CD14-positive monocyte (primary cell): ENCODE measurements around the gene CHP2. TPM values are rescaled to one million over a fixed set of nuclear protein-coding genes. Genes with fewer than 3 reads are reported as not detected.

Experiments
- DNase-seq, 3 donors: peaks; one replicate each; pipeline ENCODE4 v3.0.0-alpha.2; 2011 to 2022
- H2AFZ ChIP-seq: 2 replicates; pipeline ENCODE4 v1.6.0; 2012; ENCODE audit warnings: mild to moderate bottlenecking, low read depth, low read length, inconsistent platforms; ENCODE audit not compliant: insufficient read depth, poor library complexity, severe bottlenecking
- H3K27ac ChIP-seq, 2 donors: 1 replicate in 1 of 2; 2 replicates in 1 of 2; pipeline ENCODE4 v1.5.1; 2012 to 2013; ENCODE audit warnings: low read length in 2 of 2, control low read depth in 1 of 2, inconsistent platforms in 1 of 2, low read depth in 1 of 2, mild to moderate bottlenecking in 1 of 2
- H3K27me3 ChIP-seq, 2 donors: one replicate each; pipeline versions ENCODE4 v1.6.0 to v1.6.1; 2011 to 2013; ENCODE audit warnings: low read length in 2 of 2; ENCODE audit not compliant: control insufficient read depth in 2 of 2, insufficient read depth in 2 of 2
- H3K36me3 ChIP-seq, 2 donors: replicated peaks in 1 of 2; 1 replicate in 1 of 2; 2 replicates in 1 of 2; pipeline versions ENCODE4 v1.5.1 to v1.6.1; 2012 to 2013; ENCODE audit warnings: low read length in 2 of 2, control low read depth in 1 of 2, inconsistent platforms in 1 of 2, mild to moderate bottlenecking in 1 of 2; ENCODE audit not compliant: insufficient read depth in 2 of 2, control insufficient read depth in 1 of 2
- H3K4me1 ChIP-seq, 2 donors: 1 replicate in 1 of 2; 2 replicates in 1 of 2; pipeline versions ENCODE4 v1.5.1 to v1.6.1; 2012 to 2013; ENCODE audit warnings: low read length in 2 of 2, control low read depth in 1 of 2, inconsistent platforms in 1 of 2, mild to moderate bottlenecking in 1 of 2, moderate library complexity in 1 of 2; ENCODE audit not compliant: insufficient read depth in 2 of 2, control insufficient read depth in 1 of 2
- H3K4me2 ChIP-seq: replicated peaks from 2 replicates; pipeline ENCODE3; 2012; ENCODE audit warnings: low read length, moderate library complexity, mild to moderate bottlenecking; ENCODE audit not compliant: poor library complexity, severe bottlenecking; ENCODE audit errors: extremely low read depth
- H3K4me3 ChIP-seq, 3 experiments: fragments of 200-600 bp in 1 of 3; sonication (generic) in 1 of 3; replicated peaks in 1 of 3; 1 replicate in 2 of 3; 2 replicates in 1 of 3; pipeline ENCODE4 v1.5.1; 2011 to 2013; ENCODE audit warnings: low read length in 3 of 3, mild to moderate bottlenecking in 3 of 3, control low read depth in 2 of 3, low read depth in 2 of 3, inconsistent platforms in 1 of 3, moderate library complexity in 1 of 3
- H3K79me2 ChIP-seq: 2 replicates; pipeline ENCODE4 v1.6.0; 2012; ENCODE audit warnings: mild to moderate bottlenecking, control low read depth, inconsistent platforms, low read length, moderate library complexity; ENCODE audit not compliant: insufficient read depth
- H3K9ac ChIP-seq: 2 replicates; pipeline ENCODE4 v1.6.0; 2017; ENCODE audit warnings: low read length, mild to moderate bottlenecking; ENCODE audit not compliant: insufficient read depth, poor library complexity, severe bottlenecking
- H3K9me3 ChIP-seq, 2 donors: replicated peaks in 1 of 2; 1 replicate in 1 of 2; 2 replicates in 1 of 2; pipeline versions ENCODE4 v1.5.1 to v1.6.1; 2012 to 2013; ENCODE audit warnings: low read length in 2 of 2, control low read depth in 1 of 2; ENCODE audit not compliant: control insufficient read depth in 1 of 2, insufficient read depth in 1 of 2
- H4K20me1 ChIP-seq: 2 replicates; pipeline ENCODE4 v1.6.0; 2012; ENCODE audit warnings: mild to moderate bottlenecking, low read length, control low read depth, moderate library complexity; ENCODE audit not compliant: insufficient read depth
- H3K27ac Mint-ChIP-seq, 7 donors: one replicate each; pipeline ENCODE4 v1.8.0; 2020; ENCODE audit warnings: mild to moderate bottlenecking in 7 of 7, mixed read lengths in 7 of 7, moderate library complexity in 6 of 7, inconsistent platforms in 2 of 7
- H3K27me3 Mint-ChIP-seq, 3 donors: one replicate each; pipeline ENCODE4 v1.8.0; 2021 to 2022; ENCODE audit warnings: low read depth in 3 of 3, mild to moderate bottlenecking in 3 of 3, mixed read lengths in 3 of 3, moderate library complexity in 3 of 3, inconsistent platforms in 1 of 3
- H3K36me3 Mint-ChIP-seq, 2 donors: one replicate each; pipeline ENCODE4 v1.8.0; 2020; ENCODE audit warnings: mixed read lengths in 2 of 2, inconsistent platforms in 1 of 2, mild to moderate bottlenecking in 1 of 2
- H3K4me1 Mint-ChIP-seq: one replicate; pipeline ENCODE4 v1.8.0; 2020; ENCODE audit warnings: mild to moderate bottlenecking, mixed read lengths
- H3K4me3 Mint-ChIP-seq, 2 donors: one replicate each; pipeline ENCODE4 v1.8.0; 2020; ENCODE audit warnings: mild to moderate bottlenecking in 2 of 2, mixed read lengths in 2 of 2, moderate library complexity in 1 of 2
- H3K9me3 Mint-ChIP-seq, 7 donors: one replicate each; pipeline ENCODE4 v1.8.0; 2020 to 2022; ENCODE audit warnings: mixed read lengths in 7 of 7, mild to moderate bottlenecking in 6 of 7, moderate library complexity in 6 of 7, inconsistent platforms in 2 of 7
- CTCF ChIP-seq: fragments of 200-600 bp; IDR thresholded peaks from one replicate; pipeline ENCODE4 v1.8.0; 2022; ENCODE audit warnings: antibody characterized with exemption, mild to moderate bottlenecking
- WGBS: methylation state at CpG from one replicate; pipeline ENCODE4 v1.1.5; 2013; ENCODE audit warnings: missing lambda C conversion rate; ENCODE audit not compliant: insufficient coverage; 5-methylcytosine and 5-hydroxymethylcytosine counted together
- intact Hi-C, 2 donors: fragments of 100-400 bp; cut with micrococcal nuclease; formaldehyde crosslinking; loops; one replicate each; pipeline versions ENCODE4 v1.15.0 to v1.15.1; 2023
- polyA plus RNA-seq, 3 donors: library from polyadenylated mRNA; depleted of rRNA in 1 of 3; unstranded in 2 of 3; stranded (reverse) in 1 of 3; fragments of 300-500 nt in 2 of 3; fragments of >200 nt in 1 of 3; fragmentation: Illumina TruSeq in 2 of 3; gene quantifications; 1 replicate in 2 of 3; 2 replicates in 1 of 3; pipeline ENCODE4 v1.2.3, GENCODE V29; 2012 to 2021

CHP2 gene
- polyA plus RNA-seq, 3 donors: not detected

DNA sequence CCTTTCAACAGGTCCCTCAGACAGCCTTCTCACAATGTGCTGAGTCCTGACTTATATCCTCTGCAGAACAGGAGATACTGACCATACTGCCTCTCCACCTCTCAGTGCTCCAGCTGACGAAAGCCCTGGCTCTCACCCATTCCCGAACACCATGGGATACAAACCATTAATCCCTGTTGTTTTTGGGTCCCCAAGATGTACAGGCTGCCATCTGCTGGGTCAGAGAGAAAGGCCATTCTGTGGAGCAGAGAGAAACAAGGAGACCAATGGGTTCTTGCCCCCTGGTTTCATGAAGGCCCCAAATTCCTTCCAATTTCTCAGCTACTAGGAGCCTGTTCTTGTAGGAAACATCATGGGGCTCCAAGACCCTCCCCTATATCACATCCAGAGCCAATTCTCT, 44.8 kb upstream of the CHP2 start:
- H3K27ac Mint-ChIP-seq: no peak overlapping the region
- Histone ChIP-seq H4K20me1 (no peaks in the 10 kb centered on the region), H3K9me3 (peaks cover 8 to 16% of the 10 kb centered on the region in 2 donors), H3K4me2 (no peak overlapping the region), H3K36me3 (no peaks in the 10 kb centered on the region), H3K27me3 (peaks cover 17 to 36% of the 10 kb centered on the region in 2 donors), H3K4me1 (no peaks in the 10 kb centered on the region), H3K27ac (no peak overlapping the region), H3K4me3 (no peak overlapping the region), H3K79me2 (no peaks in the 10 kb centered on the region), H2AFZ (no peak overlapping the region), H3K9ac (no peak overlapping the region)
- H3K9me3 Mint-ChIP-seq: peaks cover 4 to 25% (median 21%) of the 10 kb centered on the region in 7 donors
- peaks cover 2% of the 10 kb centered on the region for H3K4me1 Mint-ChIP-seq
- TF ChIP-seq CTCF: no peak
- H3K27me3 Mint-ChIP-seq: peaks cover 42 to 54% (median 50%) of the 10 kb centered on the region in 3 donors
- H3K4me3 Mint-ChIP-seq: no peak overlapping the region
- no peaks in the 10 kb centered on the region for H3K36me3 Mint-ChIP-seq
- 100% methylated on average over 2 of the region's 2 CpGs for WGBS
- intact Hi-C loops: no loop called here
- DNase-seq: no peak

GRCh38 chr16:23710504-23710903, 44.3 kb upstream of the CHP2 start:
- 100% methylated on average over 1 of the region's 3 CpGs for WGBS
- Histone ChIP-seq H2AFZ (no peak overlapping the region), H3K27ac (no peak overlapping the region), H3K79me2 (no peaks in the 10 kb centered on the region), H3K9ac (no peak overlapping the region), H3K4me3 (no peak overlapping the region), H3K4me2 (no peak overlapping the region), H3K36me3 (no peaks in the 10 kb centered on the region), H3K9me3 (peaks cover 8 to 16% of the 10 kb centered on the region in 2 donors), H3K4me1 (no peaks in the 10 kb centered on the region), H3K27me3 (peaks cover 19 to 39% of the 10 kb centered on the region in 2 donors), H4K20me1 (no peaks in the 10 kb centered on the region)
- H3K27ac Mint-ChIP-seq: no peak overlapping the region
- no peak overlapping the region for H3K4me3 Mint-ChIP-seq
- no peak for DNase-seq
- H3K36me3 Mint-ChIP-seq: no peaks in the 10 kb centered on the region
- H3K27me3 Mint-ChIP-seq: peaks cover 44 to 58% (median 55%) of the 10 kb centered on the region in 3 donors
- H3K4me1 Mint-ChIP-seq: peaks cover 2% of the 10 kb centered on the region
- intact Hi-C loops: no loop called here
- no peak for TF ChIP-seq CTCF
- H3K9me3 Mint-ChIP-seq: peaks cover 4 to 25% (median 21%) of the 10 kb centered on the region in 7 donors
